Measurements from ENCODE around the gene CAPN5. TPM values are rescaled to one million over a fixed set of nuclear protein-coding genes. Genes with fewer than 3 reads are reported as not detected.
A peak's percentile ranks its signal among the peaks of the same experiment; 100 is the strongest.

The CAPN5 gene
- total and polyA plus RNA-seq, 2 of the 13 experiments (the other 11 are each of a cell fraction or from before 2014, with no cell fraction given): 0.27 to 1.2 TPM

DNA sequence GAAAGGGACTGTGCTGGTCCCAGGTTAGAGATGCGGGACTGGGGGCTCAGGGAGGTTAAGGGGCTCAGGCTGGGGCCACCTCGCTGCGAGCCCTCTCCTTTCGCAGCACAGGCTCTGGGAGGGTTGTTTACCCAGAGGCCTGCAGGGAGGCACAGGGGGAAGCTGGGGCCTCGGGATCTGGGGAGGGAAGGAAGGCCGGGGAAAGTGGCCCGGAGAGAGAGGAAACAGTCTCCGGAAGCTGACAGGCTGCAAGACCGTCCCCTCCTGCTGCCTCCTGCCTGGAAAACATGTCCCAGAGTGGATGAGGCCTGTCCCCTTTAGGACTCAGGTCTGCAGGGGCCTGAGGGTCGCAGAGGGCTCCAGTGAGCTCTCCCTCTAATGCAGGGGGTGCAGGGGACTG, 106.7 kb downstream of the CAPN5 start (continued):
- no peak for TF ChIP-seq KAT2B (IDR thresholded peaks at IDR 0.05; ENCODE audit: borderline replicate concordance, low read depth, low read length)
- TF ChIP-seq ZNF768 (CRISPR knock-in tag; IDR thresholded peaks at IDR 0.05): no peak
- TF ChIP-seq, protein P1, sequence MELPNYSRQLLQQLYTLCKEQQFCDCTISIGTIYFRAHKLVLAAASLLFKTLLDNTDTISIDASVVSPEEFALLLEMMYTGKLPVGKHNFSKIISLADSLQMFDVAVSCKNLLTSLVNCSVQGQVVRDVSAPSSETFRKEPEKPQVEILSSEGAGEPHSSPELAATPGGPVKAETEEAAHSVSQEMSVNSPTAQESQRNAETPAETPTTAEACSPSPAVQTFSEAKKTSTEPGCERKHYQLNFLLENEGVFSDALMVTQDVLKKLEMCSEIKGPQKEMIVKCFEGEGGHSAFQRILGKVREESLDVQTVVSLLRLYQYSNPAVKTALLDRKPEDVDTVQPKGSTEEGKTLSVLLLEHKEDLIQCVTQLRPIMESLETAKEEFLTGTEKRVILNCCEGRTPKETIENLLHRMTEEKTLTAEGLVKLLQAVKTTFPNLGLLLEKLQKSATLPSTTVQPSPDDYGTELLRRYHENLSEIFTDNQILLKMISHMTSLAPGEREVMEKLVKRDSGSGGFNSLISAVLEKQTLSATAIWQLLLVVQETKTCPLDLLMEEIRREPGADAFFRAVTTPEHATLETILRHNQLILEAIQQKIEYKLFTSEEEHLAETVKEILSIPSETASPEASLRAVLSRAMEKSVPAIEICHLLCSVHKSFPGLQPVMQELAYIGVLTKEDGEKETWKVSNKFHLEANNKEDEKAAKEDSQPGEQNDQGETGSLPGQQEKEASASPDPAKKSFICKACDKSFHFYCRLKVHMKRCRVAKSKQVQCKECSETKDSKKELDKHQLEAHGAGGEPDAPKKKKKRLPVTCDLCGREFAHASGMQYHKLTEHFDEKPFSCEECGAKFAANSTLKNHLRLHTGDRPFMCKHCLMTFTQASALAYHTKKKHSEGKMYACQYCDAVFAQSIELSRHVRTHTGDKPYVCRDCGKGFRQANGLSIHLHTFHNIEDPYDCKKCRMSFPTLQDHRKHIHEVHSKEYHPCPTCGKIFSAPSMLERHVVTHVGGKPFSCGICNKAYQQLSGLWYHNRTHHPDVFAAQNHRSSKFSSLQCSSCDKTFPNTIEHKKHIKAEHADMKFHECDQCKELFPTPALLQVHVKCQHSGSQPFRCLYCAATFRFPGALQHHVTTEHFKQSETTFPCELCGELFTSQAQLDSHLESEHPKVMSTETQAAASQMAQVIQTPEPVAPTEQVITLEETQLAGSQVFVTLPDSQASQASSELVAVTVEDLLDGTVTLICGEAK (IDR thresholded peaks at IDR 0.05): no peak
- TF ChIP-seq, protein P1 (CRISPR knock-in tag; IDR thresholded peaks at IDR 0.05): no peak
- TF ChIP-seq RARA (CRISPR knock-in tag; IDR thresholded peaks at IDR 0.05): peak; percentile 46; the same call in 1 of the 2 replicates
- no peak for TF ChIP-seq FOXA1 (IDR thresholded peaks at IDR 0.05)
- TF ChIP-seq FOXA1 (CRISPR knock-in tag; IDR thresholded peaks at IDR 0.05): peak; percentile 83
- peak; percentile 69; the same call in 1 of the 2 replicates for TF ChIP-seq ETV5 (CRISPR knock-in tag; IDR thresholded peaks at IDR 0.05; ENCODE audit: borderline replicate concordance)
- TF ChIP-seq, protein P2, sequence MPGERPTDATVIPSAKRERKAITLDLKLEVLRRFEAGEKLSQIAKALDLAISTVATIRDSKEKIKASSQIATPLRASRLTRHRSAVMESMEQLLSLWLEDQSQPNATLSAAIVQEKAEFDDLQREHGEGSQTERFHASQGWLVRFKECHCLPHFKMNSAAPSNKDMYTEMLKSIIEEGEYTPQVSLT (CRISPR knock-in tag; IDR thresholded peaks at IDR 0.05; ENCODE audit: borderline replicate concordance, low read depth): no peak
- peak; percentile 69; the same call in 1 of the 2 replicates for TF ChIP-seq MTA1 (CRISPR knock-in tag; IDR thresholded peaks at IDR 0.05; ENCODE audit: borderline replicate concordance)
- TF ChIP-seq, protein P3, sequence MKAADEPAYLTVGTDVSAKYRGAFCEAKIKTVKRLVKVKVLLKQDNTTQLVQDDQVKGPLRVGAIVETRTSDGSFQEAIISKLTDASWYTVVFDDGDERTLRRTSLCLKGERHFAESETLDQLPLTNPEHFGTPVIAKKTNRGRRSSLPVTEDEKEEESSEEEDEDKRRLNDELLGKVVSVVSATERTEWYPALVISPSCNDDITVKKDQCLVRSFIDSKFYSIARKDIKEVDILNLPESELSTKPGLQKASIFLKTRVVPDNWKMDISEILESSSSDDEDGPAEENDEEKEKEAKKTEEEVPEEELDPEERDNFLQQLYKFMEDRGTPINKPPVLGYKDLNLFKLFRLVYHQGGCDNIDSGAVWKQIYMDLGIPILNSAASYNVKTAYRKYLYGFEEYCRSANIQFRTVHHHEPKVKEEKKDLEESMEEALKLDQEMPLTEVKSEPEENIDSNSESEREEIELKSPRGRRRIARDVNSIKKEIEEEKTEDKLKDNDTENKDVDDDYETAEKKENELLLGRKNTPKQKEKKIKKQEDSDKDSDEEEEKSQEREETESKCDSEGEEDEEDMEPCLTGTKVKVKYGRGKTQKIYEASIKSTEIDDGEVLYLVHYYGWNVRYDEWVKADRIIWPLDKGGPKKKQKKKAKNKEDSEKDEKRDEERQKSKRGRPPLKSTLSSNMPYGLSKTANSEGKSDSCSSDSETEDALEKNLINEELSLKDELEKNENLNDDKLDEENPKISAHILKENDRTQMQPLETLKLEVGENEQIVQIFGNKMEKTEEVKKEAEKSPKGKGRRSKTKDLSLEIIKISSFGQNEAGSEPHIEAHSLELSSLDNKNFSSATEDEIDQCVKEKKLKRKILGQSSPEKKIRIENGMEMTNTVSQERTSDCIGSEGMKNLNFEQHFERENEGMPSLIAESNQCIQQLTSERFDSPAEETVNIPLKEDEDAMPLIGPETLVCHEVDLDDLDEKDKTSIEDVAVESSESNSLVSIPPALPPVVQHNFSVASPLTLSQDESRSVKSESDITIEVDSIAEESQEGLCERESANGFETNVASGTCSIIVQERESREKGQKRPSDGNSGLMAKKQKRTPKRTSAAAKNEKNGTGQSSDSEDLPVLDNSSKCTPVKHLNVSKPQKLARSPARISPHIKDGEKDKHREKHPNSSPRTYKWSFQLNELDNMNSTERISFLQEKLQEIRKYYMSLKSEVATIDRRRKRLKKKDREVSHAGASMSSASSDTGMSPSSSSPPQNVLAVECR (CRISPR knock-in tag; IDR thresholded peaks at IDR 0.05; ENCODE audit: borderline replicate concordance): peak; percentile 23; the same call in 1 of the 2 replicates
- TF ChIP-seq ELF1 (CRISPR knock-in tag; IDR thresholded peaks at IDR 0.05): no peak
- peak; percentile 64; the same call in 1 of the 2 replicates for TF ChIP-seq KDM6A (CRISPR knock-in tag; IDR thresholded peaks at IDR 0.05; ENCODE audit: low read depth)
- no peak for TF ChIP-seq PAX8 (CRISPR knock-in tag; IDR thresholded peaks at IDR 0.05; ENCODE audit: borderline replicate concordance)
- no peak for TF ChIP-seq FOXP1 (IDR thresholded peaks at IDR 0.05)
- peak; percentile 49; the same call in 1 of the 2 replicates for TF ChIP-seq FOXP1 (CRISPR knock-in tag; IDR thresholded peaks at IDR 0.05)

Measured in HepG2 (cell line).